Gastroesophageal sphincter (tissue), 4 donors: ENCODE data around the gene RIC8A. TPM values are rescaled to one million over a fixed set of nuclear protein-coding genes. Genes with fewer than 3 reads are reported as not detected.

Source experiments
- ATAC-seq: fragments of 150-250 bp; one replicate; pipeline ENCODE4 v1.9.1; 2016; ENCODE audit warnings: mild to moderate bottlenecking, moderate library complexity
- H3K27ac ChIP-seq, 4 donors: fragments of 200-600 bp; sonication (generic) in 3 of 4; 1 replicate in 3 of 4; 2 replicates in 1 of 4; pipeline ENCODE4 v1.5.1; 2016 to 2019
- H3K27me3 ChIP-seq: fragments of 200-600 bp; sonication (generic); one replicate; pipeline ENCODE4 v1.5.1; 2019
- H3K36me3 ChIP-seq, 2 donors: fragments of 200-600 bp; sonication (generic); one replicate each; pipeline ENCODE4 v1.5.1; 2019; ENCODE audit warnings: control low read depth in 1 of 2
- H3K4me1 ChIP-seq, 3 donors: fragments of 200-600 bp; sonication (generic); 1 replicate in 2 of 3; 2 replicates in 1 of 3; pipeline ENCODE4 v1.5.1; 2016 to 2019; ENCODE audit warnings: control low read depth in 2 of 3
- H3K4me3 ChIP-seq, 2 donors: fragments of 200-600 bp; sonication (generic); one replicate each; pipeline ENCODE4 v1.5.1; 2019; ENCODE audit warnings: mild to moderate bottlenecking in 1 of 2, moderate library complexity in 1 of 2
- H3K9me3 ChIP-seq, 3 donors: fragments of 200-600 bp; sonication (generic); one replicate each; pipeline ENCODE4 v1.5.1; 2017 to 2019; ENCODE audit warnings: control low read depth in 2 of 3
- EP300 ChIP-seq: sonication (generic); formaldehyde crosslinking; IDR thresholded peaks from one replicate; pipeline ENCODE4 v1.6.1; 2017; ENCODE audit warnings: antibody characterized with exemption, mild to moderate bottlenecking
- POLR2A ChIP-seq, 2 donors: fragments of 450-650 bp; IDR thresholded peaks; one replicate each; pipeline ENCODE4 v1.6.1; 2017; ENCODE audit warnings: antibody characterized with exemption in 2 of 2, mild to moderate bottlenecking in 2 of 2, moderate library complexity in 1 of 2
- POLR2AphosphoS5 ChIP-seq: sonication (generic); formaldehyde crosslinking; IDR thresholded peaks from one replicate; pipeline ENCODE4 v1.6.1; 2017; ENCODE audit warnings: antibody characterized with exemption
- WGBS, 2 donors: methylation state at CpG; one replicate each; pipeline ENCODE4 v1.1.5; 2018; ENCODE audit warnings: low coverage in 1 of 2; 5-methylcytosine and 5-hydroxymethylcytosine counted together
- total RNA-seq, 4 donors: library from RNA; depleted of rRNA; stranded (reverse); fragments of >200 nt; gene quantifications; one replicate each; pipeline ENCODE4 v1.1.0, GENCODE V29; 2016
- TF ChIP-seq, protein P1 (sequence below), 4 experiments: fragments of 200-600 bp in 2 of 4; fragments of 450-650 bp in 2 of 4; sonication (generic) in 1 of 4; IDR thresholded peaks; one replicate each; pipeline ENCODE4 v1.5.1; 2017 to 2019; ENCODE audit warnings: antibody characterized with exemption in 4 of 4, mild to moderate bottlenecking in 2 of 4, moderate library complexity in 2 of 4

The RIC8A gene
- total RNA-seq, 4 donors from 2014 or later: 78.2 to 169 (median 135) TPM

DNA sequence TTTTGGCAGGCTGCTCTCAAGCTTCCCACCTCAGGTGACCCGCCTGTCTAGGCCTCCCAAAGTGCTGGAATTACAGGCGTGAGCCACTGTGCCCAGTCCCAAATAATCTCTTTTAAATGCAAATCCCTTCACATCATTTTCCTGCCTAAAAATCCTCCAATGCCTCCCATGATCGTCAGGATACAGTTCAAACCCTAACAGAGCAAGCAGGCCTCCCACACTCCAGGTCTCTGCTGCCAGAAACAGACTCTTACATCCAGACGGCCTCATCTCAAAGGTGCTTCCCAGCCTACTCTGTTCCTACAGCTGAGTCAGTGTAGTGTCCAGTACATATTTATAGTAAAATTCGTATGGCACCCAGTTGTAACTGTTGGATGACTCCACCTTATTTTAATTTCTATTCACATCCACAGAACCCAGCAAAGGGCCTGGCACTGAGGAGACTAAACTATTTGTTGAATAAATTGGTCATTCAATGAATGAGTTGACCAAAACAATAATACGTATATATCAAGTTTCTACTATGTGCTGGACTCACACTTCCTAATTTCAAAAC lies 20.4 kb downstream of the RIC8A start:
- H3K4me1 ChIP-seq: peaks cover 0 to 25% (median 0%) of the 10 kb centered on the region in 3 donors
- no peak overlapping the region for H3K27ac ChIP-seq
- no peaks in the 10 kb centered on the region for H3K9me3 ChIP-seq
- H3K36me3 ChIP-seq: peaks cover 0 to 48% of the 10 kb centered on the region in 2 donors
- no peaks in the 10 kb centered on the region for H3K27me3 ChIP-seq
- no peak overlapping the region for H3K4me3 ChIP-seq
- no peak for TF ChIP-seq EP300
- TF ChIP-seq, protein P1, sequence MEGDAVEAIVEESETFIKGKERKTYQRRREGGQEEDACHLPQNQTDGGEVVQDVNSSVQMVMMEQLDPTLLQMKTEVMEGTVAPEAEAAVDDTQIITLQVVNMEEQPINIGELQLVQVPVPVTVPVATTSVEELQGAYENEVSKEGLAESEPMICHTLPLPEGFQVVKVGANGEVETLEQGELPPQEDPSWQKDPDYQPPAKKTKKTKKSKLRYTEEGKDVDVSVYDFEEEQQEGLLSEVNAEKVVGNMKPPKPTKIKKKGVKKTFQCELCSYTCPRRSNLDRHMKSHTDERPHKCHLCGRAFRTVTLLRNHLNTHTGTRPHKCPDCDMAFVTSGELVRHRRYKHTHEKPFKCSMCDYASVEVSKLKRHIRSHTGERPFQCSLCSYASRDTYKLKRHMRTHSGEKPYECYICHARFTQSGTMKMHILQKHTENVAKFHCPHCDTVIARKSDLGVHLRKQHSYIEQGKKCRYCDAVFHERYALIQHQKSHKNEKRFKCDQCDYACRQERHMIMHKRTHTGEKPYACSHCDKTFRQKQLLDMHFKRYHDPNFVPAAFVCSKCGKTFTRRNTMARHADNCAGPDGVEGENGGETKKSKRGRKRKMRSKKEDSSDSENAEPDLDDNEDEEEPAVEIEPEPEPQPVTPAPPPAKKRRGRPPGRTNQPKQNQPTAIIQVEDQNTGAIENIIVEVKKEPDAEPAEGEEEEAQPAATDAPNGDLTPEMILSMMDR (IDR thresholded peaks at IDR 0.05): no peak
- no peak for TF ChIP-seq POLR2A (IDR thresholded peaks at IDR 0.05)
- TF ChIP-seq POLR2AphosphoS5: no peak
- 56 to 76% methylated on average over 4 to 6 of the region's 6 CpGs for WGBS, 2 donors
- no peak for ATAC-seq

- peaks cover 0 to 18% (median 3%) of the 10 kb centered on the region in 3 donors for H3K4me1 ChIP-seq
- no peak for ATAC-seq
- TF ChIP-seq, protein P1 (IDR thresholded peaks at IDR 0.05): no peak
- TF ChIP-seq POLR2A (IDR thresholded peaks at IDR 0.05): no peak
- no peaks in the 10 kb centered on the region for H3K27me3 ChIP-seq
- H3K36me3 ChIP-seq: peaks cover 0 to 40% of the 10 kb centered on the region in 2 donors
- H3K4me3 ChIP-seq: no peak overlapping the region
- H3K27ac ChIP-seq: no peak overlapping the region
- WGBS, 2 donors: 84 to 91% methylated on average over 8 to 10 of the region's 10 CpGs
- no peaks in the 10 kb centered on the region for H3K9me3 ChIP-seq
Observed at GRCh38 chr11:230431-230830, 22.9 kb downstream of the RIC8A start.

- Histone ChIP-seq H3K36me3 (peaks cover 0 to 40% of the 10 kb centered on the region in 2 donors), H3K27me3 (no peaks in the 10 kb centered on the region), H3K4me1 (peaks cover 0 to 25% (median 9%) of the 10 kb centered on the region in 3 donors), H3K9me3 (no peaks in the 10 kb centered on the region), H3K27ac (no peak overlapping the region), H3K4me3 (no peak overlapping the region)
- no peak for ATAC-seq
- TF ChIP-seq POLR2AphosphoS5 (no peak), POLR2A (IDR thresholded peaks at IDR 0.05) (no peak), EP300 (no peak)
- TF ChIP-seq, protein P1 (IDR thresholded peaks at IDR 0.05): no peak
- WGBS, 2 donors: 86 to 87% methylated on average over 14 to 16 of the region's 20 CpGs
Observed at GRCh38 chr11:232783-233565, 25.5 kb downstream of the RIC8A start.

GRCh38 chr11:235180-235579 lies 27.7 kb downstream of the RIC8A start:
- Histone ChIP-seq H3K27me3 (no peaks in the 10 kb centered on the region), H3K9me3 (no peaks in the 10 kb centered on the region), H3K36me3 (peaks cover 0 to 34% of the 10 kb centered on the region in 2 donors), H3K4me3 (peak overlapping the region; percentile 80 to 93), H3K27ac (peak overlapping the region in 3 of 4 donors; percentile 91 to 96 (median 96)), H3K4me1 (peaks cover 0 to 35% (median 13%) of the 10 kb centered on the region in 3 donors)
- TF ChIP-seq POLR2AphosphoS5: no peak
- TF ChIP-seq, protein P1 (IDR thresholded peaks at IDR 0.05): no peak
- no peak for TF ChIP-seq POLR2A (IDR thresholded peaks at IDR 0.05)
- TF ChIP-seq EP300: no peak
- ATAC-seq: no peak
- 71 to 72% methylated on average over 3 to 8 of the region's 8 CpGs for WGBS, 2 donors
